Esophagus muscularis mucosa (tissue), 4 donors: ENCODE measurements around the gene RETREG1. TPM values are rescaled to one million over a fixed set of nuclear protein-coding genes. Genes with fewer than 3 reads are reported as not detected.
A peak's percentile ranks its signal among the peaks of the same experiment; 100 is the strongest.

Source experiments
- DNase-seq: peaks from one replicate; pipeline ENCODE4 v3.0.0-alpha.2; 2017; ENCODE audit errors: extremely low spot score
- H3K27ac ChIP-seq, 4 donors: fragments of 200-600 bp; sonication (generic); replicated peaks in 1 of 4; 1 replicate in 3 of 4; 2 replicates in 1 of 4; pipeline ENCODE4 v1.5.1; 2016 to 2019; ENCODE audit warnings: mild to moderate bottlenecking in 1 of 4
- H3K27me3 ChIP-seq, 4 donors: fragments of 200-600 bp; sonication (generic); one replicate each; pipeline versions ENCODE4 v1.5.1 to v1.6.0; 2016 to 2019
- H3K36me3 ChIP-seq, 4 donors: fragments of 200-600 bp; sonication (generic); one replicate each; pipeline ENCODE4 v1.5.1; 2016 to 2019
- H3K4me1 ChIP-seq, 4 donors: fragments of 200-600 bp; sonication (generic); one replicate each; pipeline ENCODE4 v1.5.1; 2016 to 2019
- H3K4me3 ChIP-seq, 4 donors: fragments of 200-600 bp; sonication (generic); 1 replicate in 2 of 4; 2 replicates in 2 of 4; pipeline ENCODE4 v1.5.1; 2016 to 2019; ENCODE audit warnings: mild to moderate bottlenecking in 4 of 4, moderate library complexity in 1 of 4
- H3K9me3 ChIP-seq, 4 donors: fragments of 200-600 bp; sonication (generic); 1 replicate in 3 of 4; 2 replicates in 1 of 4; pipeline ENCODE4 v1.5.1; 2016 to 2019
- EP300 ChIP-seq: sonication (generic); formaldehyde crosslinking; IDR thresholded peaks from one replicate; pipeline ENCODE4 v1.6.1; 2017; ENCODE audit warnings: antibody characterized with exemption
- POLR2A ChIP-seq: fragments of 450-650 bp; IDR thresholded peaks from one replicate; pipeline ENCODE4 v1.6.1; 2017; ENCODE audit warnings: antibody characterized with exemption, moderate library complexity, mild to moderate bottlenecking, low read depth
- POLR2AphosphoS5 ChIP-seq, 2 donors: sonication (generic); formaldehyde crosslinking; IDR thresholded peaks; one replicate each; pipeline ENCODE4 v1.6.1; 2017; ENCODE audit warnings: antibody characterized with exemption in 2 of 2
- WGBS: methylation state at CpG from one replicate; pipeline ENCODE4 v1.1.5; 2018; 5-methylcytosine and 5-hydroxymethylcytosine counted together
- intact Hi-C: fragments of 100-400 bp; cut with DNase I; formaldehyde crosslinking; loops from one replicate; pipeline ENCODE4 v1.15.1; 2023
- total RNA-seq, 4 donors: library from RNA; depleted of rRNA; stranded (reverse); fragments of >200 nt; gene quantifications; one replicate each; pipeline versions ENCODE4 v1.1.0 to v1.2.1, GENCODE V29; 2016
- TF ChIP-seq, protein P1 (sequence below), 3 experiments: fragments of 200-600 bp in 2 of 3; fragments of 450-650 bp in 1 of 3; sonication (generic) in 2 of 3; IDR thresholded peaks; one replicate each; pipeline ENCODE4 v1.5.1; 2017 to 2019; ENCODE audit warnings: antibody characterized with exemption in 3 of 3, mild to moderate bottlenecking in 2 of 3, moderate library complexity in 1 of 3

Gene RETREG1
- total RNA-seq, 4 donors from 2014 or later, result 7.5 to 13.0 (median 10.3) TPM

- H3K27me3 ChIP-seq, result no peaks in the 10 kb centered on the region
- H3K4me3 ChIP-seq, result no peak overlapping the region
- H3K9me3 ChIP-seq, result no peaks in the 10 kb centered on the region
- no peaks in the 10 kb centered on the region for H3K36me3 ChIP-seq
- H3K4me1 ChIP-seq, result peaks cover 0 to 12% (median 0%) of the 10 kb centered on the region in 4 donors
- TF ChIP-seq EP300, result no peak
- TF ChIP-seq POLR2AphosphoS5 (IDR thresholded peaks at IDR 0.05), result no peak
- TF ChIP-seq, protein P1, sequence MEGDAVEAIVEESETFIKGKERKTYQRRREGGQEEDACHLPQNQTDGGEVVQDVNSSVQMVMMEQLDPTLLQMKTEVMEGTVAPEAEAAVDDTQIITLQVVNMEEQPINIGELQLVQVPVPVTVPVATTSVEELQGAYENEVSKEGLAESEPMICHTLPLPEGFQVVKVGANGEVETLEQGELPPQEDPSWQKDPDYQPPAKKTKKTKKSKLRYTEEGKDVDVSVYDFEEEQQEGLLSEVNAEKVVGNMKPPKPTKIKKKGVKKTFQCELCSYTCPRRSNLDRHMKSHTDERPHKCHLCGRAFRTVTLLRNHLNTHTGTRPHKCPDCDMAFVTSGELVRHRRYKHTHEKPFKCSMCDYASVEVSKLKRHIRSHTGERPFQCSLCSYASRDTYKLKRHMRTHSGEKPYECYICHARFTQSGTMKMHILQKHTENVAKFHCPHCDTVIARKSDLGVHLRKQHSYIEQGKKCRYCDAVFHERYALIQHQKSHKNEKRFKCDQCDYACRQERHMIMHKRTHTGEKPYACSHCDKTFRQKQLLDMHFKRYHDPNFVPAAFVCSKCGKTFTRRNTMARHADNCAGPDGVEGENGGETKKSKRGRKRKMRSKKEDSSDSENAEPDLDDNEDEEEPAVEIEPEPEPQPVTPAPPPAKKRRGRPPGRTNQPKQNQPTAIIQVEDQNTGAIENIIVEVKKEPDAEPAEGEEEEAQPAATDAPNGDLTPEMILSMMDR (IDR thresholded peaks at IDR 0.05), result no peak
- H3K27ac ChIP-seq, result no peak overlapping the region
- intact Hi-C loops, result no loop called here
- DNase-seq, result peak; percentile 45
- WGBS, result 81% methylated on average over 3 of the region's 3 CpGs
These were observed 46.5 kb downstream of the RETREG1 start for GRCh38 chr5:16570121-16570815.

- intact Hi-C loops, result no loop called here
- H3K27me3 ChIP-seq, result no peaks in the 10 kb centered on the region
- peak overlapping the region in 1 of 4 donors; percentile 26 for H3K27ac ChIP-seq
- TF ChIP-seq POLR2AphosphoS5 (IDR thresholded peaks at IDR 0.05) (no peak), POLR2A (no peak), EP300 (no peak)
- TF ChIP-seq, protein P1 (IDR thresholded peaks at IDR 0.05), result no peak
- H3K36me3 ChIP-seq, result no peaks in the 10 kb centered on the region
- no peaks in the 10 kb centered on the region for H3K9me3 ChIP-seq
- H3K4me1 ChIP-seq, result peaks cover 0 to 4% (median 0%) of the 10 kb centered on the region in 4 donors
- H3K4me3 ChIP-seq, result no peak overlapping the region
- WGBS, result 85% methylated on average over 15 of the region's 16 CpGs
- DNase-seq, result peak; percentile 82
These were observed 47.8 kb downstream of the RETREG1 start for GRCh38 chr5:16568875-16569580.

- Histone ChIP-seq H3K4me1 (peaks cover 0 to 4% (median 0%) of the 10 kb centered on the region in 4 donors), H3K27ac (no peak overlapping the region), H3K4me3 (no peak overlapping the region), H3K36me3 (no peaks in the 10 kb centered on the region), H3K27me3 (no peaks in the 10 kb centered on the region), H3K9me3 (no peaks in the 10 kb centered on the region)
- WGBS, result 95% methylated on average over 3 of the region's 3 CpGs
- intact Hi-C loops, result no loop called here
- TF ChIP-seq EP300, result no peak
- TF ChIP-seq POLR2AphosphoS5 (IDR thresholded peaks at IDR 0.05), result no peak
- TF ChIP-seq, protein P1 (IDR thresholded peaks at IDR 0.05), result no peak
- no peak for TF ChIP-seq POLR2A
- peak; percentile 84 for DNase-seq
These were observed 49.4 kb downstream of the RETREG1 start for GRCh38 chr5:16567365-16567764.

- WGBS, result 85% methylated on average over 1 of the region's 1 CpG
- intact Hi-C loops, result no loop called here
- H3K9me3 ChIP-seq, result no peaks in the 10 kb centered on the region
- peak; percentile 60 for DNase-seq
- H3K27me3 ChIP-seq, result no peaks in the 10 kb centered on the region
- peaks cover 0 to 4% (median 0%) of the 10 kb centered on the region in 4 donors for H3K4me1 ChIP-seq
- no peaks in the 10 kb centered on the region for H3K36me3 ChIP-seq
- no peak overlapping the region for H3K4me3 ChIP-seq
- TF ChIP-seq POLR2AphosphoS5 (IDR thresholded peaks at IDR 0.05), result no peak
- TF ChIP-seq, protein P1 (IDR thresholded peaks at IDR 0.05), result no peak
- no peak for TF ChIP-seq POLR2A
- no peak for TF ChIP-seq EP300
- H3K27ac ChIP-seq, result no peak overlapping the region
These were observed 51.7 kb downstream of the RETREG1 start for GRCh38 chr5:16565118-16565517.
